ENCODE results near the gene EXOSC10. TPM values are rescaled to one million over a fixed set of nuclear protein-coding genes. Genes with fewer than 3 reads are reported as not detected.
"Not testable (repeated sequence)": the region's sequence is repeated elsewhere in the genome, so short reads cannot be mapped to it uniquely, and the experiment has no call there.

EXOSC10 gene
- polyA plus RNA-seq, 3 donors, result 75.9 to 106 (median 102) TPM

GRCh38 chr1:11045428-11046269 is 54.0 kb downstream of the EXOSC10 start:
- peak; percentile 50 for DNase-seq

- no peak for DNase-seq
Observed at GRCh38 chr1:11044849-11045427, 54.7 kb downstream of the EXOSC10 start.

GRCh38 chr1:11044086-11044848 is 55.4 kb downstream of the EXOSC10 start:
- DNase-seq, result no peak

DNA sequence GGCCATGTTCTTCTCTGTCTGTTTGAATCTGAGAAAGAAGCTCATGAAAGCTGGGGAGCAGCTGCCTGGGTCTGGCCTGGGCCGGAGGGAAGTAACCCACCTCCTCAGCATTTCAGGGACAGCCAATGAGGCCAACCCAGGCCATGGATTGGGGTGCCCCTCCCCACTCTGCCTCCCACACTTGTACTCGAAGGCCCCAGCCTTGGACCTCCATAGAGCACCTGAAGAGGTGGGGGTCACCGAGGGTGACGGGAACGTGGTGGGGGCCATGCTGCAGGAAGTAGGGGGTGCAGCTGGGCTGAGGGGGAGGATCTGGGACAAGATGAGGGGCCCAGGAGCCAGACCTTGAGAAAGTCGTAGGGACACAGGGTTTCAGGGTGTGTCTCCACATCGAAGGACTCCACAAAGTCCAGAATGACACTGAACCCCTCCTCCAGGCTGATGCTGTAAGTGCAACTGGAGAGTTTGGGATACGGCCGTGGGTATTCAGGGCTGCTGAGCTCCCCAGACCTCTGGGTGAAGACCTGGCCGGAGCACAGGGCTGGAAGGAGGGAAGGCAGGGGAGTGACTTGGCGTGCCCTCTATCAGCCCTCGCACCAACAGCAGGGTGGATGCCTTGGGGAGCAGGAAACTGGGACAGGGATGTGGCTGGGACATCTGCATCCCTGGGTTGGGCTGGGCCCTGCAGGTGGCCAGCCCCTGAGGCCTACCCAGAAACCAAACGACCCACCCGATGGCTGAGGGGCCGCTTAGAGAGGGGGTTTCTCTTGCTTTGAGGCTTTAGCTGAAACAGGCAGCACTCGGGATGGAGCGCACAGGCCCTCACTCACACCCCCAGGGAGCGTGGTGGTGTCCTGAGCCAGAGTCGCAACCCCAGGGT is 56.4 kb downstream of the EXOSC10 start:
- no peak for DNase-seq

DNA sequence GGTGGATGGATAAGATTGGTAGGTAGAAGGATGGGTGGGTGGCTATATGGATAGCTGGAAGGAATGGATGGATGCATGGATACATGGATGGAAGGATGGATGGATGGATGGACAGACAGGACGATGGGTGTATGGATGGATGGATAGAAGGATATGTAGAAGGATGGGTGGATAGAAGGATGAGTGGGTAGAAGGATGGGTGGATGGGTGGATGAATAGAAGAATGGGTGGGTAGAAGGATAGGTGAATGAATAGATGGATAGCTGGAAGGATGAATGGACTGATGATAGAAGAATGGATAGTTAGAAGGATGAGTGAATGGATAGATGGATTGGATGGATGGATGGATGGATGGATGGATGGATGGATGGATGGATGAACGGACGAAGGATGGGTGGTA is 57.6 kb downstream of the EXOSC10 start:
- DNase-seq, result no peak

DNA sequence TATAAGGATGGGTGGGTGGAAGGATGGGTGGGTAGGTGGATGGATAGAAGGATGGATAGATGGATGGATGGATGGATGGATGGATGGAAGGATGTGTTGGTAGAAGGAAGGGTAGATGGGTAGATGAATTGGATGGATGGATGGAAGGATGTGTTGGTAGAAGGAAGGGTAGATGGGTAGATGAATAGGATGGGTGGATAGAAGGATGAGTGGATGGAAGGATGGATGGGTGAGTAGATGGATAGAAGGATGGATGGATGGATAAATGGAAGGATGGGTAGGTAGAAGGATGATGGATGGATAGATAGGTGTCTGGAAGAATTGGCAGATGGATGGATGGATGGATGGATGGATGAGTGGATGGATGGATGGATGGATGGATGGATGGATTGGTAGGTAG is 58.6 kb downstream of the EXOSC10 start:
- no peak for DNase-seq

DNA sequence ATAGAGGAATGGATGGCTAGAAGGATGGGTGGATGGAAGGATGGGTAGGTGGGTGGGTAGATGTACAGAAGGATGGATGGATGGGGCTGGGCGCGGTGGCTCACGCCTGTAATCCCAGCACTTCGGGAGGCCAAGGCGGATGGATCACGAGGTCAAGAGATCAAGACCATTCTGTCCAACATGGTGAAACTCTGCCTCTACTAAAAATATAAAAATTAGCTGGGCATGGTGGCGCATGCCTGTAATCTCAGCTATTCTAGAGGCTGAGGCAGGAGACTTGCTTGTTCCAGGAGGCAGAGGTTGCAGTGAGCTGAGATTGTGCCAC is 59.6 kb downstream of the EXOSC10 start:
- DNase-seq, result not testable (repeated sequence)

GRCh38 chr1:11039351-11040104 is 60.1 kb downstream of the EXOSC10 start:
- DNase-seq, result no peak

DNA sequence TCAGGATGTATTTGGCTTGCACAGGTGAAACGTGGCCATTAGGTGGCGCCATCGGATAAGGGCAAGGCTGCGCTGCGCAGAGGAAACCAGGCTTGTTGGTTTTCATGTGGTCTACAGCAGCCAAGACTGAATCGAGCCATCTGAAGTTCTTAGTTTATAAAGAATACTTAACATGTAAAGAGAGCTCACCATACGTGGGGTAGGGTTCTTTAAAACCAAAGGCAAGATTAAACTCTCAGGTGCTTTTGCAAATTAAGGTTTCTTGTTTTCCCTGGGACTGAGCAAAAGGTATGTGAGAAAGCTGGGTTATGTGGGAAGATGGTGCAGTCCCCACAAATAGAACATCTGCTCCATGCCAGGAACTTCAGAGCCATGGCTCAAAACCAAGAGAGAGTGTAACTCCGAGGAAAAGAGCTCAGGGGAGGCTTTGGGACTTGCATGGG is 61.9 kb downstream of the EXOSC10 start:
- DNase-seq, result peak; percentile 81

- not testable (repeated sequence) for DNase-seq
Observed at GRCh38 chr1:11037019-11037739, 62.5 kb downstream of the EXOSC10 start.

- DNase-seq, result no peak
Observed at GRCh38 chr1:11031624-11032262, 67.9 kb downstream of the EXOSC10 start.

- DNase-seq, result no peak
Observed at GRCh38 chr1:11030865-11031264, 68.8 kb downstream of the EXOSC10 start.

DNA sequence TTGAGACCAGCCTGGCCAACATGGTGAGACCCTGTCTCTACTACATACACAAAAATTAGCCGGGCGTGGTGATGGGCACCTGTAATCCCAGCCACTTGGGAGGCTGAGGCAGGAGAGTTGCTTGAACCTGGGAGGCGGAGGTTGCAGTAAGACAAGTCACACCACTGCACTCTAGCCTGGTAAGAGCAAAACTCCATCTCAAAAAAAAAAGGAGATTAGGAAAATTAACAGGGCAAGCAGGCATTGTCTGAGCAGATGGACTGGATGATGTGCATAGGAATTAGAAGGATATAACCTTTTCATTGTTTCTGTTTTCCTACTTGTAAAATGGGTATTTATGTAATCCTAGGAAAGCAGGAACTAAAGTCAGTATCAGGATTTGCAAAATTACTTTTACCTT is 71.7 kb downstream of the EXOSC10 start:
- DNase-seq, result no peak

GRCh38 chr1:11027316-11027715 is 72.4 kb downstream of the EXOSC10 start:
- DNase-seq, result no peak

- DNase-seq, result no peak
Observed at GRCh38 chr1:11026903-11027302, 72.8 kb downstream of the EXOSC10 start.

DNA sequence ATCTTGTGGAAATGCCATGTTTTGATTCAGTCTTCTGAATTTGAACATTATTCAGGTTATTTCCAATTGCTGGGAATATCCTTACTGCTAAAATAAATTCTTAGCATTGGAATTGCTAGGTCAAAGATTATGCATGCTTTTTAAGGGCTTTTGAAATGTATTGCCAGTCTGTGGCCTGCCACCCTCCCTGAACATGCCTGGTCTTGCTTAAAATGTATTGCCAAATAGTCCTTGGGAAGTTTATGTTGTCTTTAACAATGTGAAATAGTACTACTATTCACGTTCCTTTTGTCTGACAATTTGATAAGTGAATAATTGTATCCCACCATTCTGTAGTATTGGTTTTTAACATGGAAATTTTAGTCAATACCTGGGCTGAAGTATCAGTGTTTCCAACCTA is 73.6 kb downstream of the EXOSC10 start:
- DNase-seq, result no peak

DNA sequence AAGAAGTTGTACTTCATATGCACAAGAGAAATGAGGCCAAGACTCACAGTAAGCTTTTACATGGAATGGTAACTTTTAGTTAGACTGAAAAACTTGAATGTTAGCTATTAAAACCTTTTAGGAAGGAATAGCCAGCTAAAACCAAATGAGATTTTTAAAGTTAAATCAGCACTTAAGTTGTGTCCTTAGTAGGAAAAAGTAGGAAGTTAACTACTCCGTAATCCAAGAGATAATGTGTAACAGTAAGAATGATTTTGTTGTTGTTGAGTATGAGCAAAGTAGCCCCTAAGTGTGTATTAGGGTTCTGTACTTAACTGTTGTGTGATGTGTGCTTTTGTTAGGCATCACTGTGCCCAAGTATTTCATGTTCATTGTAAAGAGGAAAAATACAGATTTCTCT is 74.1 kb downstream of the EXOSC10 start:
- DNase-seq, result no peak

- no peak for DNase-seq
Observed at GRCh38 chr1:11024874-11025203, 74.8 kb downstream of the EXOSC10 start.

DNA sequence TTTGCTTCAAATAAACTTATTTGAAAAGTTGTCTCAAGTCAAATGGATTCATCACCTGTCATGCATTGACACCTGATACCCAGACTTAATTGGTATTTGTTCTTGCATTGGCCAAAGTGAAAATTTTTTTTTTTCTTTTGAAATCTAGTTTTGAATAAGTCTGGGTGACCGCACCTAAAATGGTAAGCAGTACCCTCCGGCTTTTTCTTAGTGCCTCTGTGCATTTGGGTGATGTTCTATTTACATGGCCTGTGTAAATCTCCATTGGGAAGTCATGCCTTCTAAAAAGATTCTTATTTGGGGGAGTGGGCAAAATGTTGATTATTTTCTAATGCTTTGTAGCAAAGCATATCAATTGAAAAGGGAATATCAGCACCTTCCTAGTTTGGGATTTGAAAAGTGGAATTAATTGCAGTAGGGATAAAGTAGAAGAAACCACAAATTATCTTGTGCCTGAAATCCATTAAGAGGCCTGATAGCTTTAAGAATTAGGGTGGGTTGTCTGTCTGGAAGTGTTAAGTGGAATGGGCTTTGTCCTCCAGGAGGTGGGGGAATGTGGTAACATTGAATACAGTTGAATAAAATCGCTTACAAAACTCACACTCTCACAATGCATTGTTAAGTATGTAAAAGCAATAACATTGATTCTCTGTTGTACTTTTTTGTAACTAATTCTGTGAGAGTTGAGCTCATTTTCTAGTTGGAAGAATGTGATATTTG is 75.4 kb downstream of the EXOSC10 start:
- no peak for DNase-seq
